Measurements from ENCODE around the gene TIGD7. TPM values are rescaled to one million over a fixed set of nuclear protein-coding genes. Genes with fewer than 3 reads are reported as not detected.

The TIGD7 gene
- total RNA-seq, 3 donors from 2014 or later, result 1.6 to 7.5 (median 3.3) TPM

DNA sequence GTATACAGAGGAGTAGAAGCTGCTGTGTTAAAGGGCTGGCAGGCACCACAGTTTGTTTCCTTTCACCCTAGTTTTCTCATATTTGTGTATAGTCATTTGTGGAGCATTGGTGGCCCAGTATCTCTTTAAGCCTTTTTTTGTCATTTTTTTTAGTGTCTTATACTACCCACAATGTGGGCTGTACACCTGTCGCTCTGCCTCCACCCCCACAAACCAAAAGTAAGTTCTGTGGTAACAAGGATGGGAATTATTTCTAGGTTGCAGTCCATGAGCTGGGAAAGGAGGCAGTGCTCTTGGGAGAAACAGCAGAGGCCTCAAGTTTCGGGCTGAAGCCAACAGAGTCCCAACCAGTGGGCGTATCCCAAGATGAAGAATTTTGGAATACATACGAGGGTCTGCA, 6.3 kb upstream of the TIGD7 start:
- Histone ChIP-seq H3K9me3 (peaks cover 97% of the 10 kb centered on the region), H3K4me3 (no peak overlapping the region), H3K36me3 (ENCODE audit: low read depth) (peaks cover 8% of the 10 kb centered on the region), H3K4me1 (ENCODE audit: low read depth) (no peaks in the 10 kb centered on the region)
- intact Hi-C loops (cut with DNase I, micrococcal nuclease), result loop anchor here in 1 of 2 donors (10.0 kb wide), 1 partner anchor 83 kb away; no protein-coding TSS in a partner anchor
- TF ChIP-seq, protein P1, sequence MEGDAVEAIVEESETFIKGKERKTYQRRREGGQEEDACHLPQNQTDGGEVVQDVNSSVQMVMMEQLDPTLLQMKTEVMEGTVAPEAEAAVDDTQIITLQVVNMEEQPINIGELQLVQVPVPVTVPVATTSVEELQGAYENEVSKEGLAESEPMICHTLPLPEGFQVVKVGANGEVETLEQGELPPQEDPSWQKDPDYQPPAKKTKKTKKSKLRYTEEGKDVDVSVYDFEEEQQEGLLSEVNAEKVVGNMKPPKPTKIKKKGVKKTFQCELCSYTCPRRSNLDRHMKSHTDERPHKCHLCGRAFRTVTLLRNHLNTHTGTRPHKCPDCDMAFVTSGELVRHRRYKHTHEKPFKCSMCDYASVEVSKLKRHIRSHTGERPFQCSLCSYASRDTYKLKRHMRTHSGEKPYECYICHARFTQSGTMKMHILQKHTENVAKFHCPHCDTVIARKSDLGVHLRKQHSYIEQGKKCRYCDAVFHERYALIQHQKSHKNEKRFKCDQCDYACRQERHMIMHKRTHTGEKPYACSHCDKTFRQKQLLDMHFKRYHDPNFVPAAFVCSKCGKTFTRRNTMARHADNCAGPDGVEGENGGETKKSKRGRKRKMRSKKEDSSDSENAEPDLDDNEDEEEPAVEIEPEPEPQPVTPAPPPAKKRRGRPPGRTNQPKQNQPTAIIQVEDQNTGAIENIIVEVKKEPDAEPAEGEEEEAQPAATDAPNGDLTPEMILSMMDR (IDR thresholded peaks at IDR 0.05), result no peak
- DNase-seq, result no peak
- no peak for ATAC-seq

DNA sequence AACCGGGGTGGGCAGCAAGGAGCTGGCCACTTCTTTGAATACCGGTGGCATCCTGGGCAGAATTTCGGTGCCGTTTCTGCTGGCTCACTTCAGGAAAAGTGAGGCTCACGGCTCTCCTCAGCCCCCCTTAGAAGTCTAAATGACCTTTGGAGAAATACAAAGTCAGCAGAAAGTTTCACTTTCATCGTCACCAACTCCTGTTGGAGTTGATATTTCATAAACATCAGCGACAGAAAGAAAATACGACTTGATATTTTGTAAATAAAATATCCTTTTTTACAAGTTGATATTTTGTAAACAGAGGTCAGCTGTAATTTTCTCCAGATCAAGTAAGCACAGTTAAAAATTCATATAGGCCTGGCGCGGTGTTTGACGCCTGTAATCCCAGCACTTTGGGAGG, 848 bp upstream of the TIGD7 start:
- H3K4me3 ChIP-seq, result peak overlapping the region; percentile 77
- H3K36me3 ChIP-seq (ENCODE audit: low read depth), result peaks cover 8% of the 10 kb centered on the region
- DNase-seq (no peak), ATAC-seq (no peak)
- TF ChIP-seq, protein P1 (IDR thresholded peaks at IDR 0.05), result no peak
- intact Hi-C loops (cut with DNase I, micrococcal nuclease), result loop anchor here in 1 of 2 donors (10.0 kb wide), 1 partner anchor 89 kb away; no protein-coding TSS in a partner anchor
- H3K4me1 ChIP-seq (ENCODE audit: low read depth), result peaks cover 4% of the 10 kb centered on the region
- H3K9me3 ChIP-seq, result peaks cover 84% of the 10 kb centered on the region

DNA sequence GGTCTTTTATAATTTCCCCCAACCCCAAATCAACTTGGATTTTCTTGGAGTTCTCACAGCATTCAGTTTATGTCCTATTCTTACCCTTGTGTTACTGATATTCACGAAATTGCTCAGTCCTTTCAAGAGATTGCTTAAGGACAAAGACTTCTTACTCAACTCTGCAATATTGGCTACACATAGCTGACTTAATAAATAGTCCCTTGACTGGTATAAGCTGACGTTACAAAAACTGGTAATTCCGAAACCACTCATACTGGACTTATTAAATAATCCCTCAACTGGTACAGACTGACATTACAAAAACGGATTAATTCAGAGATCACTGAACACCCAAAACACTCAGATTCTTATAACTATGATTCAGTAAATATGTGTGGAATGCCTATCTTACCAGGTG, 860 bp downstream of the TIGD7 start:
- intact Hi-C loops (cut with DNase I, micrococcal nuclease), result loop anchor here in 1 of 2 donors (10.0 kb wide), 1 partner anchor 90 kb away; no protein-coding TSS in a partner anchor
- Histone ChIP-seq H3K4me1 (ENCODE audit: low read depth) (peaks cover 4% of the 10 kb centered on the region), H3K36me3 (ENCODE audit: low read depth) (peaks cover 8% of the 10 kb centered on the region), H3K9me3 (peaks cover 82% of the 10 kb centered on the region), H3K4me3 (no peak overlapping the region)
- DNase-seq (no peak), ATAC-seq (no peak)
- TF ChIP-seq, protein P1 (IDR thresholded peaks at IDR 0.05), result no peak

DNA sequence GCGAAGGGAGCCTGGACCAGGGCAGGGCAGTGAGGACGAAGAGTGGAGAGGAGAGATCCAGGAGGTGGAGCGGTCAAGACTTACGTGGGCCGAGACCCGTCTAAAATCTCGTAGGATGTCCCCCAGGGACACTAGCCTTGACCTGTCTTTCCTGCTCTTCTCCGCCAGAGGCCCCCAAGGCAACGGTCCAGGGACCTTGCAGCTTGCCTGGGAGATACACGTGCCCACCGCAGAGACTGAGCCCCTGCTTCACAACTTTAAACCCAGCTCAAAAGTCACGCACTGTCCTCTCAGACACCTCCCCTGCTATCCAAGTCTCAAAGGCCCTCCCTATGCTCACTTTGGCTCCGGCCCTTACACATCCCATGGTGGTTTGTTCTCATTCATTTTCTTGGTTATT, 9.4 kb downstream of the TIGD7 start:
- Histone ChIP-seq H3K4me3 (no peak overlapping the region), H3K9me3 (peaks cover 88% of the 10 kb centered on the region), H3K4me1 (ENCODE audit: low read depth) (no peaks in the 10 kb centered on the region), H3K36me3 (ENCODE audit: low read depth) (peaks cover 7% of the 10 kb centered on the region)
- DNase-seq (no peak), ATAC-seq (no peak)
- intact Hi-C loops (cut with DNase I, micrococcal nuclease), result no loop called here
- TF ChIP-seq, protein P1 (IDR thresholded peaks at IDR 0.05), result no peak

DNA sequence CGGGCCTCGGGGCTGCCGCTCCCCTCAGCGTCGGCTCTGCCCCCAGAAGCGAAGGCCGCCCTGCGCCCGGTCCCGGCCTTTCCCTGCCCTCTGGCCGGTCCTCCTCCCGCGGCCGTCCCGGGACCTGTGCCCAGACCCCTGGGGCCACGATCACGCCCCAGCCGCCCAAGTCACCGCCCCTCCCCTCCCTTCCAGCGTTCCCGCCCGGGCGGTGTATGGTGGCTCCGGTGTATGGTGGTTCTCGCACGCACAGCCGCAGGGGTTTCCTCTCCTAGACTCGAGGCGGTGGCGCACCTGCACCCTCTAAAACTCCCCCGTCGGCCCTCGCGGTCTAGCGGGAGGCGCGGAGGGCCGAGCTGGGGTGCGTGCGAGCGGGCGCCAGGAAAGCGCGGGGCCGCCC, 10.0 kb downstream of the TIGD7 start:
- ATAC-seq (no peak), DNase-seq (no peak)
- TF ChIP-seq, protein P1 (IDR thresholded peaks at IDR 0.05), result no peak
- Histone ChIP-seq H3K36me3 (ENCODE audit: low read depth) (peaks cover 12% of the 10 kb centered on the region), H3K9me3 (peaks cover 90% of the 10 kb centered on the region), H3K4me1 (ENCODE audit: low read depth) (no peaks in the 10 kb centered on the region), H3K4me3 (no peak overlapping the region)
- intact Hi-C loops (cut with DNase I, micrococcal nuclease), result no loop called here

DNA sequence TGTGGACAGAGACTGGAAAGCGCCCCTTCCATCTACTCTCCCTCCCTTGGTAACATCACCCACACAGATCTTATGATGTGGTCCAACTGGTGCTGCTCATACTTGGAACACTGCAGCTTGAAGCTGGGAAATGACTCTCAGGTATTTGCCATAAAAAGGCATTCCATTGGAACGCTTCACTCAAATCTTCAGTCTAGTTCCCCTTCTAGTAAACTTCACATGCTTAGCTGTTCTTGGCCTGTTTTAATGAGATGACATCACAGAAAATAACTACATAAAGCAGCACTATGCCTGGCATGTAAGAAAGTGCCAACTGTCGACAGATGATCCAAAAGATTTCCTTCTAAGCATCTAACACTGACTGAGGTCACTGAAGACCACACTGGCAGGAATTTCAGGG, 12.6 kb downstream of the TIGD7 start:
- TF ChIP-seq, protein P1 (IDR thresholded peaks at IDR 0.05), result no peak
- H3K36me3 ChIP-seq (ENCODE audit: low read depth), result peaks cover 25% of the 10 kb centered on the region
- no peak overlapping the region for H3K4me3 ChIP-seq
- no peak for ATAC-seq
- intact Hi-C loops (cut with DNase I, micrococcal nuclease), result no loop called here
- H3K9me3 ChIP-seq, result peaks cover 88% of the 10 kb centered on the region
- H3K4me1 ChIP-seq (ENCODE audit: low read depth), result no peaks in the 10 kb centered on the region
- no peak for DNase-seq
